ENCODE data around the gene CYTH1.

- TF ChIP-seq CTCF (IDR thresholded peaks at IDR 0.05; ENCODE audit: insufficient read depth, low read depth, low read length) = no peak
- TF ChIP-seq EZH2 (IDR thresholded peaks at IDR 0.05; ENCODE audit: insufficient read depth, low read length) = no peak
Measured at GRCh38 chr17:78680436-78680835, 101.6 kb downstream of the CYTH1 start.

Data from astrocyte (in vitro differentiated cells and primary cell).